DND-41 (cell line): ENCODE results near the gene AMOT.

Source experiments
- EZH2 ChIP-seq: IDR thresholded peaks from 3 replicates; pipeline ENCODE4 v1.6.1; 2012; ENCODE audit warnings: borderline replicate concordance, low read depth, mild to moderate bottlenecking, moderate library complexity, low read length, inconsistent platforms; ENCODE audit not compliant: severe bottlenecking
- TF ChIP-seq, protein P1 (sequence below): IDR thresholded peaks from 2 replicates; pipeline ENCODE4 v1.5.1; 2012; ENCODE audit warnings: borderline replicate concordance, low read length, moderate library complexity, mild to moderate bottlenecking; ENCODE audit not compliant: poor library complexity, severe bottlenecking; ENCODE audit errors: extremely low read depth

DNA sequence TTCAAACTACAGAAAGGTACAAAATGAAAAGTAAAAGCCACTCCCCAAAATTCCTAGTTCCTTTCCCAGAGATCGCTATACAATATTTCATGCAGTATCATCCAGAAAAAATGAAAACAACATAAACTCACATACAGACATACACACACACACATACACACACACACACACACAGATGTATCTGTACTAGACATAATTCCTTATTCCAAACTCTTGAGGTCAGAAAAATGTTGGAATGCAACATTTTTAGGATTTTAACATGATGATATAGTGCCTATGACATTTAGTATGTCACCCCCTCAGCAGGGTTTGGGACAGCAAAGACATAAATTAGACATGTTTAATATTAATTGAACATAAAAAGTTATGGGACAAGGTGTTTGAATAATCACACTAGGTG lies 87.5 kb downstream of the AMOT start:
- TF ChIP-seq, protein P1, sequence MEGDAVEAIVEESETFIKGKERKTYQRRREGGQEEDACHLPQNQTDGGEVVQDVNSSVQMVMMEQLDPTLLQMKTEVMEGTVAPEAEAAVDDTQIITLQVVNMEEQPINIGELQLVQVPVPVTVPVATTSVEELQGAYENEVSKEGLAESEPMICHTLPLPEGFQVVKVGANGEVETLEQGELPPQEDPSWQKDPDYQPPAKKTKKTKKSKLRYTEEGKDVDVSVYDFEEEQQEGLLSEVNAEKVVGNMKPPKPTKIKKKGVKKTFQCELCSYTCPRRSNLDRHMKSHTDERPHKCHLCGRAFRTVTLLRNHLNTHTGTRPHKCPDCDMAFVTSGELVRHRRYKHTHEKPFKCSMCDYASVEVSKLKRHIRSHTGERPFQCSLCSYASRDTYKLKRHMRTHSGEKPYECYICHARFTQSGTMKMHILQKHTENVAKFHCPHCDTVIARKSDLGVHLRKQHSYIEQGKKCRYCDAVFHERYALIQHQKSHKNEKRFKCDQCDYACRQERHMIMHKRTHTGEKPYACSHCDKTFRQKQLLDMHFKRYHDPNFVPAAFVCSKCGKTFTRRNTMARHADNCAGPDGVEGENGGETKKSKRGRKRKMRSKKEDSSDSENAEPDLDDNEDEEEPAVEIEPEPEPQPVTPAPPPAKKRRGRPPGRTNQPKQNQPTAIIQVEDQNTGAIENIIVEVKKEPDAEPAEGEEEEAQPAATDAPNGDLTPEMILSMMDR: no peak
- no peak for TF ChIP-seq EZH2
